ENCODE measurements around the gene RALGPS2.

Gene RALGPS2

DNA sequence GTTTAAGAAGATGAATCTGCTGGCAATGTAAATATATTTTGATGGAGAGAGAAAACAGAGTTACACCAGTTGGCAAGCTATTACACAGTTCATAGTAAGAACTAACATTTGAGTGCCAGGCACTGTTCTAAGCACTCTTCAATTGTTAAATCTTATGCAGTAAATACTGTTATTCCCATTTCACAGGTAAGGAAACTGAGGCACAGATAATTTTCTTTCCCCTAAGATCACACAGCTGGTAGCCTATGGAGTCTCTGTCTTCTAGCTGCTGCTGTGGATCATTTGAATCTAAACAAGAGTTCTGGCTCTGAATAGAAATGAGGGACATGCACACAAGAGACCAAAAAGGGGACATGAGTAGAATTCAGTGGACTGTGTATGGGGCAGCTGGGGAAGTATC is 137.8 kb downstream of the RALGPS2 start:
- H3K23ac ChIP-seq (ENCODE audit: low read length), result no peak overlapping the region
- no peak overlapping the region for H4K91ac ChIP-seq (ENCODE audit: low read depth, low read length)
- peak overlapping the region; percentile 49 for H2BK5ac ChIP-seq (ENCODE audit: low read depth, low read length, poor library complexity)
- H3K14ac ChIP-seq (ENCODE audit: low read length), result no peak overlapping the region
- H2AFZ ChIP-seq (ENCODE audit: insufficient read depth, low read length, poor library complexity), result no peak overlapping the region
- H3K18ac ChIP-seq (ENCODE audit: low read length), result no peak overlapping the region
- H3K4ac ChIP-seq (ENCODE audit: low read depth, low read length), result no peak overlapping the region
- peaks cover 0 to 2% of the 10 kb centered on the region in 2 experiments for H3K4me1 ChIP-seq (ENCODE audit: control insufficient read depth in 1 of 2, insufficient read depth in 2 of 2, low read length in 2 of 2)
- no peaks in the 10 kb centered on the region for H3K36me3 ChIP-seq (ENCODE audit: control insufficient read depth in 1 of 2, insufficient read depth in 2 of 2, low read length in 2 of 2)
- no peak overlapping the region for H3K9ac ChIP-seq (ENCODE audit: low read length)
- H4K8ac ChIP-seq (ENCODE audit: low read depth, low read length), result no peak overlapping the region
- H3K4me2 ChIP-seq (ENCODE audit: low read length), result no peak overlapping the region
- H2BK12ac ChIP-seq (ENCODE audit: low read length), result no peak overlapping the region
- H3K27me3 ChIP-seq (ENCODE audit: insufficient read depth, low read length), result no peaks in the 10 kb centered on the region
- DNase-seq, result no peak
- no peak overlapping the region for H4K12ac ChIP-seq (ENCODE audit: low read depth, low read length)
- H2BK120ac ChIP-seq (ENCODE audit: insufficient read depth, low read length, poor library complexity), result no peak overlapping the region
- H3K27ac ChIP-seq (ENCODE audit: low read depth, low read length), result no peak overlapping the region
- H3K79me1 ChIP-seq (ENCODE audit: low read length), result peaks cover 4% of the 10 kb centered on the region
- H3K4me3 ChIP-seq (ENCODE audit: low read depth, low read length), result no peak overlapping the region
- no peak overlapping the region for H2AK5ac ChIP-seq (ENCODE audit: low read length)
- H3K79me2 ChIP-seq (ENCODE audit: control insufficient read depth, insufficient read depth, low read length, poor library complexity), result no peaks in the 10 kb centered on the region
- no peaks in the 10 kb centered on the region for H3K9me3 ChIP-seq (ENCODE audit: insufficient read depth, low read depth, low read length)

DNA sequence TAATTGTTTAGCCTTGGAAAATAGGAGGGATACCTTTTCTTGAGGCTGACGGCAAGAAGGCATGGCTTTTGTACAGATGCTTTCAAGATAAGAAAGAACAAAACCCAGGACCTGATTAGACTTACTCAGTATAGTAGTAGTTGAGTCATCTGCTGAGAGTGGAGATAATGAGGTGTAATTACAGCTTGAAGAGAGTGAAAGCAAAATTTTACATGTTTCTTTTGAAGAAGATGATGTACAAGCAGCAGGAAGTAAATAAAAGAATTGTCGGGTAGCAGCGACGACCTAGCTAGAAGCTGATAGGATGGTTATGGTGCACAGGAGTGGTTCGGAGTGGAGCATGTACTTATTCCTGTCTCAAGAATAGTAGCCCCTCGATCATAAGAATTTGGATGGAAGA is 139.3 kb downstream of the RALGPS2 start:
- Histone ChIP-seq H3K14ac (ENCODE audit: low read length) (no peak overlapping the region), H3K27me3 (ENCODE audit: insufficient read depth, low read length) (no peaks in the 10 kb centered on the region), H2AFZ (ENCODE audit: insufficient read depth, low read length, poor library complexity) (no peak overlapping the region), H3K36me3 (ENCODE audit: control insufficient read depth in 1 of 2, insufficient read depth in 2 of 2, low read length in 2 of 2) (no peaks in the 10 kb centered on the region), H3K27ac (ENCODE audit: low read depth, low read length) (no peak overlapping the region), H3K9ac (ENCODE audit: low read length) (no peak overlapping the region), H3K79me2 (ENCODE audit: control insufficient read depth, insufficient read depth, low read length, poor library complexity) (no peaks in the 10 kb centered on the region), H2AK5ac (ENCODE audit: low read length) (no peak overlapping the region), H2BK12ac (ENCODE audit: low read length) (no peak overlapping the region), H2BK120ac (ENCODE audit: insufficient read depth, low read length, poor library complexity) (no peak overlapping the region), H3K9me3 (ENCODE audit: insufficient read depth, low read depth, low read length) (no peaks in the 10 kb centered on the region), H4K8ac (ENCODE audit: low read depth, low read length) (no peak overlapping the region), H3K4me1 (ENCODE audit: control insufficient read depth in 1 of 2, insufficient read depth in 2 of 2, low read length in 2 of 2) (peaks cover 0 to 2% of the 10 kb centered on the region in 2 experiments), H4K12ac (ENCODE audit: low read depth, low read length) (no peak overlapping the region), H3K4me3 (ENCODE audit: low read depth, low read length) (no peak overlapping the region), H4K91ac (ENCODE audit: low read depth, low read length) (no peak overlapping the region), H3K18ac (ENCODE audit: low read length) (no peak overlapping the region), H3K4me2 (ENCODE audit: low read length) (no peak overlapping the region), H3K4ac (ENCODE audit: low read depth, low read length) (no peak overlapping the region), H2BK5ac (ENCODE audit: low read depth, low read length, poor library complexity) (no peak overlapping the region), H3K23ac (ENCODE audit: low read length) (no peak overlapping the region), H3K79me1 (ENCODE audit: low read length) (peaks cover 4% of the 10 kb centered on the region)
- no CpG with 5 or more reads among the region's 6 CpGs for WGBS (ENCODE audit: extremely low coverage, insufficient coverage, insufficient read length)
- peak in 1 of 2 donors; percentile 11 for DNase-seq

DNA sequence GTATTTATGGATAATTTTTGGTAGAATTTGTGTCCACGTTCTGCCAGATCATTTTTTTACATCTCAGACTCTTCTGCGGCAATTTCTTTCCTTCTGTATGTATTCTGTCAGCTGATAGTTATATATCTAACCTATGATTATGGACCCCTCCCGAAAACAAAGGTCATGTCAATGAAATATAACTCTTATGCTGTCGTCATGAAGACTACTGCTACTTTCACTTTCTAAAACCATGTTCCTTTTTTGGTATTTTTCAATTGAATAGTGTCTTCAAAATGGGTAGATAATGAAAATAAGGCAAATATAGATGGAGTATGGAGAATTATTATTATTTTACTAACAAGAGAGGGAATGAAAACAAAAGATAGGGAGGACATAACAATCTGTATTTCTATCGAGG is 142.6 kb downstream of the RALGPS2 start:
- Histone ChIP-seq H3K27me3 (ENCODE audit: insufficient read depth, low read length) (no peaks in the 10 kb centered on the region), H3K27ac (ENCODE audit: low read depth, low read length) (no peak overlapping the region), H3K4me2 (ENCODE audit: low read length) (no peak overlapping the region), H2AFZ (ENCODE audit: insufficient read depth, low read length, poor library complexity) (no peak overlapping the region), H4K12ac (ENCODE audit: low read depth, low read length) (no peak overlapping the region), H3K79me1 (ENCODE audit: low read length) (peaks cover 4% of the 10 kb centered on the region), H3K23ac (ENCODE audit: low read length) (no peak overlapping the region), H3K18ac (ENCODE audit: low read length) (no peak overlapping the region), H3K79me2 (ENCODE audit: control insufficient read depth, insufficient read depth, low read length, poor library complexity) (no peaks in the 10 kb centered on the region), H2BK5ac (ENCODE audit: low read depth, low read length, poor library complexity) (no peak overlapping the region), H4K91ac (ENCODE audit: low read depth, low read length) (no peak overlapping the region), H4K8ac (ENCODE audit: low read depth, low read length) (no peak overlapping the region), H2BK12ac (ENCODE audit: low read length) (no peak overlapping the region), H3K36me3 (ENCODE audit: control insufficient read depth in 1 of 2, insufficient read depth in 2 of 2, low read length in 2 of 2) (no peaks in the 10 kb centered on the region), H3K9me3 (ENCODE audit: insufficient read depth, low read depth, low read length) (no peaks in the 10 kb centered on the region), H3K4me1 (ENCODE audit: control insufficient read depth in 1 of 2, insufficient read depth in 2 of 2, low read length in 2 of 2) (peaks cover 0 to 5% of the 10 kb centered on the region in 2 experiments), H3K4ac (ENCODE audit: low read depth, low read length) (no peak overlapping the region), H2AK5ac (ENCODE audit: low read length) (no peak overlapping the region), H2BK120ac (ENCODE audit: insufficient read depth, low read length, poor library complexity) (no peak overlapping the region), H3K14ac (ENCODE audit: low read length) (no peak overlapping the region), H3K9ac (ENCODE audit: low read length) (no peak overlapping the region), H3K4me3 (ENCODE audit: low read depth, low read length) (no peak overlapping the region)
- DNase-seq, result no peak
- WGBS (ENCODE audit: extremely low coverage, insufficient coverage, insufficient read length), result no CpG with 5 or more reads among the region's 5 CpGs

DNA sequence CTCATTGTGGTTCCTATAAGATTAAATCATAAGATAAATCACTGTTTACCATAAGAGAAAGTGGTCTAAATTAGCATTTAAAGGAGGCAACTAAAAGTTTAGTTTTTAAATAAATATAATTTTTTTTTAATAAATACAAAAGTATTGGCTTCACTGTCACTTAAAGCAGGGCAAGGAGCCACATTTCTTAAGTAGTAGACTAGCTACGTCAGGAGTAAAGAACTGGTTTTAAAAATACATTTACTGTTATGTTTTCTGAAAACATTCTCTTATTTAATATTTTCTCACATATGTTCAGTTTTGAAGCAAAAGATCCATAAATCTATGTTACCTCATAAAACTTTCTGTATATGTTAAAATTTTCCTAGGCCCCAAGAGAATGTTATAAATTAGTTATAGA is 143.7 kb downstream of the RALGPS2 start:
- Histone ChIP-seq H4K8ac (ENCODE audit: low read depth, low read length) (no peak overlapping the region), H3K9ac (ENCODE audit: low read length) (no peak overlapping the region), H2BK5ac (ENCODE audit: low read depth, low read length, poor library complexity) (no peak overlapping the region), H3K4me3 (ENCODE audit: low read depth, low read length) (no peak overlapping the region), H3K9me3 (ENCODE audit: insufficient read depth, low read depth, low read length) (no peaks in the 10 kb centered on the region), H3K4me2 (ENCODE audit: low read length) (no peak overlapping the region), H2AK5ac (ENCODE audit: low read length) (no peak overlapping the region), H3K79me1 (ENCODE audit: low read length) (peaks cover 2% of the 10 kb centered on the region), H3K4ac (ENCODE audit: low read depth, low read length) (no peak overlapping the region), H3K79me2 (ENCODE audit: control insufficient read depth, insufficient read depth, low read length, poor library complexity) (no peaks in the 10 kb centered on the region), H4K91ac (ENCODE audit: low read depth, low read length) (no peak overlapping the region), H3K27ac (ENCODE audit: low read depth, low read length) (no peak overlapping the region), H2BK12ac (ENCODE audit: low read length) (no peak overlapping the region), H3K14ac (ENCODE audit: low read length) (no peak overlapping the region), H3K36me3 (ENCODE audit: control insufficient read depth in 1 of 2, insufficient read depth in 2 of 2, low read length in 2 of 2) (no peaks in the 10 kb centered on the region), H2AFZ (ENCODE audit: insufficient read depth, low read length, poor library complexity) (no peak overlapping the region), H3K27me3 (ENCODE audit: insufficient read depth, low read length) (no peaks in the 10 kb centered on the region), H2BK120ac (ENCODE audit: insufficient read depth, low read length, poor library complexity) (no peak overlapping the region), H3K23ac (ENCODE audit: low read length) (no peak overlapping the region), H3K18ac (ENCODE audit: low read length) (no peak overlapping the region), H4K12ac (ENCODE audit: low read depth, low read length) (no peak overlapping the region), H3K4me1 (ENCODE audit: control insufficient read depth in 1 of 2, insufficient read depth in 2 of 2, low read length in 2 of 2) (peaks cover 0 to 5% of the 10 kb centered on the region in 2 experiments)
- no CpG with 5 or more reads among the region's 1 CpG for WGBS (ENCODE audit: extremely low coverage, insufficient coverage, insufficient read length)
- no peak for DNase-seq
